WERI-Rb-1 (cell line): ENCODE results near the gene GLB1L3.

Experiments
- DNase-seq: peaks from one replicate; pipeline ENCODE4 v3.0.0-alpha.2; 2020
- H3K27ac ChIP-seq: fragments of 250-450 bp; sonication (Bioruptor Pico); 2 replicates; pipeline ENCODE4 v1.5.1; 2020; ENCODE audit warnings: mild to moderate bottlenecking, moderate library complexity
- H3K27me3 ChIP-seq: fragments of 250-450 bp; sonication (Bioruptor Pico); 2 replicates; pipeline ENCODE4 v1.5.1; 2021; ENCODE audit warnings: mild to moderate bottlenecking, low read depth, moderate library complexity; ENCODE audit not compliant: insufficient read depth, severe bottlenecking
- H3K36me3 ChIP-seq: fragments of 250-450 bp; sonication (Bioruptor Pico); 2 replicates; pipeline ENCODE4 v1.5.1; 2020; ENCODE audit warnings: mild to moderate bottlenecking, moderate library complexity
- H3K4me3 ChIP-seq: 2 replicates; pipeline ENCODE4 v1.5.1; 2011; ENCODE audit warnings: low read depth, mild to moderate bottlenecking, control low read depth, low read length
- H3K9me3 ChIP-seq: fragments of 250-450 bp; sonication (Bioruptor Pico); 2 replicates; pipeline ENCODE4 v1.5.1; 2021; ENCODE audit warnings: mild to moderate bottlenecking, moderate library complexity; ENCODE audit not compliant: severe bottlenecking
- CTCF ChIP-seq: IDR thresholded peaks from 2 replicates; pipeline ENCODE4 v1.5.1; 2011; ENCODE audit warnings: low read depth, mild to moderate bottlenecking, control low read depth, inconsistent platforms, low read length

Gene GLB1L3

GRCh38 chr11:134346101-134346975 lies 70.2 kb downstream of the GLB1L3 start:
- Histone ChIP-seq H3K27me3 (no peaks in the 10 kb centered on the region), H3K27ac (no peak overlapping the region), H3K36me3 (peaks cover 14% of the 10 kb centered on the region), H3K4me3 (no peak overlapping the region), H3K9me3 (no peaks in the 10 kb centered on the region)
- no peak for TF ChIP-seq CTCF
- no peak for DNase-seq

- no peaks in the 10 kb centered on the region for H3K9me3 ChIP-seq
- peaks cover 14% of the 10 kb centered on the region for H3K36me3 ChIP-seq
- H3K4me3 ChIP-seq = no peak overlapping the region
- H3K27me3 ChIP-seq = no peaks in the 10 kb centered on the region
- no peak for DNase-seq
- TF ChIP-seq CTCF = no peak
- no peak overlapping the region for H3K27ac ChIP-seq
These were observed 70.8 kb downstream of the GLB1L3 start for GRCh38 chr11:134346976-134347350.

- no peak for TF ChIP-seq CTCF
- Histone ChIP-seq H3K27ac (no peak overlapping the region), H3K9me3 (no peaks in the 10 kb centered on the region), H3K4me3 (no peak overlapping the region), H3K36me3 (peaks cover 14% of the 10 kb centered on the region), H3K27me3 (no peaks in the 10 kb centered on the region)
- DNase-seq = no peak
These were observed 71.3 kb downstream of the GLB1L3 start for GRCh38 chr11:134347441-134347840.

- Histone ChIP-seq H3K36me3 (peaks cover 16% of the 10 kb centered on the region), H3K27me3 (no peaks in the 10 kb centered on the region), H3K4me3 (no peak overlapping the region), H3K27ac (no peak overlapping the region), H3K9me3 (peaks cover 6% of the 10 kb centered on the region)
- TF ChIP-seq CTCF = no peak
- DNase-seq = no peak
These were observed 73.1 kb downstream of the GLB1L3 start for GRCh38 chr11:134349109-134349801.

GRCh38 chr11:134349802-134350355 lies 73.7 kb downstream of the GLB1L3 start:
- peaks cover 16% of the 10 kb centered on the region for H3K36me3 ChIP-seq
- no peak for TF ChIP-seq CTCF
- H3K27me3 ChIP-seq = no peaks in the 10 kb centered on the region
- H3K9me3 ChIP-seq = peaks cover 6% of the 10 kb centered on the region
- H3K4me3 ChIP-seq = no peak overlapping the region
- DNase-seq = no peak
- H3K27ac ChIP-seq = no peak overlapping the region
